HS-27A (cell line): ENCODE measurements around the gene RAB11B.
"Not testable (repeated sequence)": the region's sequence is repeated elsewhere in the genome, so short reads cannot be mapped to it uniquely, and the experiment has no call there.

ENCODE experiments used
- DNase-seq: peaks from one replicate; pipeline ENCODE4 v3.0.0-alpha.2; 2012; ENCODE audit warnings: low read depth, missing footprints

RAB11B gene

DNA sequence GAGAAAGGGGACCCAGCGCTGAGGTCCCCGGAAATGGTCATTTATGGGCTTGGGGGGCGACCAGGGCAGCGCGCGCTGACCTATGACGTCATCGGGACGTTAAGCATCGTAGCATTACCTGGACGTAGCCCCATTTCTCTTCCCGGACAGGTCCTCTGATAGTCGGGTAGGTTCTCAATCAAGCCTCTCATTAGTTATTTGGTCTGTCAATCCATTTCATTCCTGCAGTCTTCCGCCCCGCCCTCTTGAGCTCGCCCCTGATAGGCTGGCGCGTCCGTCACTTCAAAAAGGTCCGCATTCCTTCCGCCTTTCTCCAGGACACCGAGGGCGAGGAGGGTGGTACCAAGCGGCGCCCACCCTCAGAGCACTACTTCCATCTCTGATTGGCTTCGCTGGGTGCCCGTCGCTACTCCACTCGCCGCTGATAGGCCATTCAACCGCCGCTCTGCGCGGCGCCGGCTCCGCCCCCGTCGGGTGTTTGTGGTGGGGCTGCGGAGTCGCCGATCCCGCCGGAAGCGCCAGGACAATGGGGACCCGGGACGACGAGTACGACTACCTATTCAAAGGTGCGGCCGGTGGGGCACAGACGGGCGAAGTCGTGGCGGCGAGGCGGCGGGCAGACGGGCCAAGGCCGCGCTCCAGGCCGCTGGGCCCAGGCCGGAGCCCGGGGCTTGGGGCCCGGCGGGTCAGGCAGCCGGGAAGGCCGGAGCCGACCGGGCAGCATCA lies at the start of gene RAB11B:
Gene RAB11B (plus strand): TSS at position 470 of the 726 bp plus-strand sequence. CDS start 57 bp downstream, at position 527.
- DNase-seq: peak; percentile 97

DNA sequence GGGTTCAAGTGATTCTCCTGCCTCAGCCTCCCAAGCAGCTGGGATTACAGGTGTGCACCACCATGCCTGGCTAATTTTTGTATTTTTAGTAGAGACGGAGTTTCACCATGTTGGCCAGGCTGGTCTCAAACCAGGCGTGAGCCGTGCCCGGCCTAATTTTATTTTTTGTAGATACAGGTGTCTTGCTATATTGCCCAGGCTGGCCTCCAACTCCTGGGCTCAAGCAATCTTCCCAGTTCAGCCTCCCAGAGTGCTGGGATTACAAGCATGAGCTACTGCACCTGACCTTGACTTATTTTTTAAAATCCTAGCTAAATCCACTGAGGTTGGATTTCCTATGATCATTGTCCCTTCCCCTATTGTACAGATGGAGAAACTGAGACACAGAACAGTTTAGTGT lies 48.7 kb upstream of the RAB11B start:
- DNase-seq: not testable (repeated sequence)

DNA sequence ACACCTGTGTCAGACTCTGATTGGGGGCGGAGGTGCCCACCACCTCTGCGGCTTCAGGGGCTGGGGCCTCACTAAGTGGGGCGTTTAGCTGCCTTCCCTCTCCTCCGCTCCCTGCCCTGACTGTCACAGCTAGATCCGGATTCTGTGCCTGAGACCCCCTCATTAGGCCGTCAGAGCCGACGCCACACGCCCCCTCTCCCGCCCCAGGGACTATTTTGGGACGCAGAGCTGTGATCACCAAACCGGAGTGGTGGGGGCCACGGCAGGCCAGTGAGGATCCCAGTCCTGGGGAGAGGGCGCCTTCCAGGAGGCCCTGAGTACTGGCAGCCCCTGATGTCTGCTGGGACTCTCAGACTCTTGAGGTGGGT lies 47.9 kb upstream of the RAB11B start:
- no peak for DNase-seq

DNA sequence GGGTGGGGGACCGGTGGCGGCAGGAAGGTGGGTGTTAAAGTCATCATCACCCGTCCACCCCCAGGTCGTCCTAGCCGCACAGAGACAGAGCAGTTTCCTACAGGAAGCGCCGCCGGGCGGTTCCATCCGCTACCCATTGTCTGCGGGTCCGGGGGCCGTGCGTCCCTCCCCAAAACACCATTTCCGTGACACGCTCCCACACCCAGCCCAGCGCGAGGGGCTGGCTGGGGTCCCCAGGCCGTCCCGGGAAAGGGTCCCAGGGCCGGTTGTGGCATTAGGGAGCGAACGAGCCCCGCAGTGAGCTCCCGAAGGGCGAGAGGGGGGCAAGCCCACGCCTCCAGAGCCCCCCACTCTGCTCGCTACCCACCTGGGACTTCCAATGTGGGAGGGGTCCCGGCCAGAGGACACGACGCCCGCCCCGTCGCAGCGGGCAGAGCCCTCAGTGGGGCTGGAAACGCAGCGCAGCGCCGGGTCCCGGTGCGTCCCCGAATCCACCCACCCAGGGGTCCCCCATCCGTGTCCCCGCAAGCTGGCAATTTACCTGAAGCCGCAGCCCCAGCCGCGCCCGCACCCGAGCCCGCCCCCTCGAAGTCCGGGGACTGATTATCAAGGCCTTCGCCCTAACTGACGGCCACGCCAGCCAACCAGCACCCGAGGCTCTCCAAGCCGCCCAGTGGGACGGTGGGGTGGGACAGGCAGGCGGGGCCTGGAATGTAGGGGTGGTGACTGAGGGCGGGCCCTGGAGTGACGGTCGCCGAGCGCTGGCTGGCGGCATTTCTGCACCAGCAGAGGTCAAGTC lies 47.3 kb upstream of the RAB11B start, which contains the start of gene KANK3:
Gene KANK3 (minus strand): TSS at position 579 of the 799 bp plus-strand sequence. CDS start 5,434 bp downstream, outside the sequence.
- DNase-seq: no peak

GRCh38 chr19:8343483-8343844 lies 46.7 kb upstream of the RAB11B start:
- DNase-seq: no peak

GRCh38 chr19:8349629-8350372 lies 40.4 kb upstream of the RAB11B start:
- DNase-seq: not testable (repeated sequence)

DNA sequence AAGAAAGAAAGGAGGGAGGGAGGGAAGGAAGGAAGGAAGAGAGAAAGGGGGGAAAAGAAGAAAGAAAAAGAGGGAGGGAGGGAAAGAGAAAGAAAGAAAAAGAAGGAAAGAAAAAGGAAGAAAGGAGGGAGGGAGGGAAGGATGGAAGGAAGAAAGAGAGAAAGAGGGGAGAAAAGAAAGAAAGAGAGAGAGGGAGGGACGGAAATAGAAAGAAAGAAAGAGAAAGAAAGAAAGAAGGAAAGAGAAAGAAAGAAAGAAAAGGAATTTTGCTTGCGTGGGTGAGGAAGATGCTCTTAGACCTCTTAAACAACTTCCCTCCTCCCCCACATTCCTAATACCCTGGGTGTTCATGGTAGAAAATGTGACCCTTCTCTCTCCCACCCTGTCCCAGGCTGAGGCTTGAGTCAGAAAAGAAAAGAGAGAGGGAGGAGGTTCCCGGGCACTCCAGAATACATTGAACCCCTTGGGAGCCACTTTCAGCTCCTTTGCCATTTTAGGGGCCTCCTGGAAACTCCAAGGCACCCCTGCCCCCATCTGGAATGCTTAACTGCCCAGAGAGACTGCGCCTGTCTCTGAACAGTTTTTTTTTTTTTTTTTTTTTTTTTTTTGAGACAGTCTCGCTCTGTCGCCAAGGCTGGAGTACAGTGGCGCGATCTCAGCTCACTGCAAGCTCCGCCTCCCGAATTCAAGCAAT lies 37.9 kb upstream of the RAB11B start:
- no peak for DNase-seq

GRCh38 chr19:8352845-8353244 lies 37.3 kb upstream of the RAB11B start:
- not testable (repeated sequence) for DNase-seq

DNA sequence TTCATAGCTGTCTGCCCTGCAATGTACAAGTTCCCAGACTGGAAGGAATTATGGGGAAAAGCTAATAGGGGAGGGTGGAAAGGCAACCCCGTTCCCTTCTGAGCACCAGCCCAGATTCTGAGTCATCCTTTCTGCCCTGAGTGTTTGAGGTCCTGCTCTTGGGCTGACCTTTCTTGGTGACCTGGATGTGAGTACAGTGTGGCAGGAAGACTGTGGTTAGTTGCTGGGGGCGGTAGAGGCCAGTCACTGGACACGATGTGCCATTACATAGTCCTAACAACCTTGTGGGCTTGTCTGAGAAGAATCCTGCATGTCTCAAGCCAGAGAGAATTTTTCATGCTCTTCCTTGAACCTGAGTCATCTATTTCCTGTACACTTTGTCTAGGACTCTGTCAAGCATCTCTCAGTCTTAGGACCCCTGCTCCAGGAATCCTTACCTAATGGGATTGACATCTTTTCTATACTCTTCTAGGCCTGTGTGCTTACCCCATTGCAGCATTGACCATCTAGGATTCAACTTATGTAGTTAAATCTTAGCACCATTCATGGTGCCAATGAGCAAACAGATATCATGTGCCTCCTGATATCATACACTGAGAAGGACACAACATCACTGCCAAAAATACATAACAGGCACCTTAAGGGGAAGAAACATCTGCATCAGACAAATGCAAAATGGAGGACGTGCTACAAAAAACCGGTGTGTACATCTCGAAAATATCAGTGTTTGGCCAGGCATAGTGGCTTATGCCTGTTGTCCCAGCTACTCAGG lies 34.3 kb upstream of the RAB11B start:
- peak; percentile 87 for DNase-seq

GRCh38 chr19:8357007-8357521 lies 33.1 kb upstream of the RAB11B start:
- no peak for DNase-seq

DNA sequence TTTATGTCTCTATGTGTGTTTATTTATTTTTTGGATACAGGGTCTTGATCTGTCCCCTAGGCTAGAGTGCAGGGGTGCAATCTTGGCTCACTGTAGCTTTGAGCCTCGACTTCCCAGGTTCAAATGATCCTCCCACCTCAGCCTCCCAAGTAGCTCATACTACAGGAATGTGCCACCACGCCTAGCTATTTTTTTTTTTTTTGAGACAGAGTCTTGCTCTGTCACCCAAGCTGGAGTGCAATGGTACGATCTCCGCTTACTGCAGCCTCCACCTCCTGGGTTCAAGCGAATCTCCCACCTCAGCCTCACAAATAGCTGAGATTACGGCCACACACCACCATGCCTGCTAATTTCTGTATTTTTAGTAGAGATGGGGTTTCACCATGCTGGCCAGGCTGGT lies 31.2 kb upstream of the RAB11B start:
- DNase-seq: no peak

GRCh38 chr19:8360196-8360595 lies 30.0 kb upstream of the RAB11B start:
- DNase-seq: no peak

GRCh38 chr19:8361921-8362793 lies 28.0 kb upstream of the RAB11B start:
- peak; percentile 93 for DNase-seq

- DNase-seq: no peak
Measured at GRCh38 chr19:8363803-8364771, 26.1 kb upstream of the RAB11B start, which contains the start of gene ANGPTL4. ANGPTL4 (plus strand) TSS chr19:8364155; CDS start chr19:8364322, 167 bp downstream.

- no peak for DNase-seq
Measured at GRCh38 chr19:8366121-8366581, 24.0 kb upstream of the RAB11B start.

- DNase-seq: no peak
Measured at GRCh38 chr19:8366961-8367326, 23.2 kb upstream of the RAB11B start.

- DNase-seq: peak; percentile 83
Measured at GRCh38 chr19:8367327-8368001, 22.7 kb upstream of the RAB11B start.
